Islet of Langerhans (tissue), 1 donor: ENCODE data around the gene MCU.
"Not testable (repeated sequence)": the region's sequence is repeated elsewhere in the genome, so short reads cannot be mapped to it uniquely, and the experiment has no call there.

Experiments
- FAIRE-seq: peaks from one replicate; lab custom pipeline; 2011; peaks lifted over from hg19 to GRCh38; lab: Jason Lieb, UNC

MCU gene

GRCh38 chr10:72731916-72732419, 40.0 kb downstream of the MCU start:
- no peak for FAIRE-seq

GRCh38 chr10:72732521-72732920, 40.6 kb downstream of the MCU start:
- FAIRE-seq: no peak

- FAIRE-seq: no peak
Measured at GRCh38 chr10:72733989-72734388, 42.0 kb downstream of the MCU start.

GRCh38 chr10:72735288-72735936, 43.5 kb downstream of the MCU start:
- peak; percentile 62 for FAIRE-seq

- FAIRE-seq: peak; percentile 92
Measured at GRCh38 chr10:72736176-72736827, 44.4 kb downstream of the MCU start.

GRCh38 chr10:72736828-72737220, 44.9 kb downstream of the MCU start:
- FAIRE-seq: no peak

GRCh38 chr10:72737357-72737756, 45.4 kb downstream of the MCU start:
- FAIRE-seq: not testable (repeated sequence)

GRCh38 chr10:72738486-72738885, 46.5 kb downstream of the MCU start:
- FAIRE-seq: peak; percentile 76

- peak; percentile 87 for FAIRE-seq
Measured at GRCh38 chr10:72740528-72740927, 48.6 kb downstream of the MCU start.

GRCh38 chr10:72742092-72742491, 50.1 kb downstream of the MCU start:
- FAIRE-seq: no peak

- FAIRE-seq: no peak
Measured at GRCh38 chr10:72742797-72743196, 50.9 kb downstream of the MCU start.

- FAIRE-seq: no peak
Measured at GRCh38 chr10:72744566-72744965, 52.6 kb downstream of the MCU start.

GRCh38 chr10:72746426-72747363, 54.8 kb downstream of the MCU start:
- FAIRE-seq: peak; percentile 94

- FAIRE-seq: no peak
Measured at GRCh38 chr10:72747521-72747920, 55.6 kb downstream of the MCU start.

- no peak for FAIRE-seq
Measured at GRCh38 chr10:72753760-72754231, 61.9 kb downstream of the MCU start.

GRCh38 chr10:72754275-72755032, 62.5 kb downstream of the MCU start:
- no peak for FAIRE-seq

- FAIRE-seq: no peak
Measured at GRCh38 chr10:72756674-72757385, 64.9 kb downstream of the MCU start.

- FAIRE-seq: no peak
Measured at GRCh38 chr10:72757732-72758131, 65.8 kb downstream of the MCU start.

- not testable (repeated sequence) for FAIRE-seq
Measured at GRCh38 chr10:72758930-72759329, 67.0 kb downstream of the MCU start.

GRCh38 chr10:72759584-72759983, 67.6 kb downstream of the MCU start:
- no peak for FAIRE-seq

GRCh38 chr10:72761498-72761897, 69.6 kb downstream of the MCU start:
- no peak for FAIRE-seq
